DMS 273 treated with DMSO at 0.1 percent for 48 hours (cell line): ENCODE measurements around the gene RGPD8.
"Not testable (repeated sequence)": the region's sequence is repeated elsewhere in the genome, so short reads cannot be mapped to it uniquely, and the experiment has no call there.

ENCODE experiments used
- DNase-seq: peaks from one replicate; lab custom pipeline; 2025; lab: John Stamatoyannopoulos, UW

Gene RGPD8

GRCh38 chr2:112434890-112435715 lies 1.7 kb upstream of the RGPD8 start:
- not testable (repeated sequence) for DNase-seq

GRCh38 chr2:112433932-112434730 lies 686 bp upstream of the RGPD8 start:
- no peak for DNase-seq

DNA sequence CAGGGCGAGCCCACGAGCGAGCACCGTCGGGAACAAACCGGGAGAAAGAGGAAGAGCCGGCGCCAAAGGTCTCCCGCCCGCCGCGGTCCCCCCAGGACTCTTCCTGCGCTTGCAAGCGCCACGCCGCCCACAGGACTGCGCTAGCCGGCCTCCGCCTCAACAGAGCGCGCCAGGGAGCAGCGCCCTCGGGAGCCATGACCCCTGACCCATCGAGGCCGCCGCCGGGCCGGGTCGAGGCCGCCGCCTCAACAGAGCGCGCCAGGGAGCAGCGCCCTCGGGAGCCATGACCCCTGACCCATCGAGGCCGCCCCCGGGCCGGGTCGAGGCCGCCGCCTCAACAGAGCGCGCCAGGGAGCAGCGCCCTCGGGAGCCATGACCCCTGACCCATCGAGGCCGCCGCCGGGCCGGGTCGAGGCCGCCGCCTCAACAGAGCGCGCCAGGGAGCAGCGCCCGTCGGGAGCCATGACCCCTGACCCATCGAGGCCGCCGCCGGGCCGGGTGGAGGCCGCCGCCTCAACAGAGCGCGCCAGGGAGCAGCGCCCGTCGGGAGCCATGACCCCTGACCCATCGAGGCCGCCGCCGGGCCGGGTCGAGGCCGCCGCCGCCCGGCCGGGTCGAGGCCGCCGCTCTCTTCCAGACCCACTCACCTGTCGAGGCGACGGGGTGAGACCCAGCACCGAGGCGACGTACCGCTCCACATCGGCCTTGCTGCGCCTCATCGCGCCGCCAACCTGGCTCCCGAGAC lies 538 bp downstream of the RGPD8 start:
- not testable (repeated sequence) for DNase-seq

GRCh38 chr2:112432390-112432734 lies 1.1 kb downstream of the RGPD8 start:
- not testable (repeated sequence) for DNase-seq

- DNase-seq, result not testable (repeated sequence)
Measured at GRCh38 chr2:112431587-112432295, 1.7 kb downstream of the RGPD8 start.

DNA sequence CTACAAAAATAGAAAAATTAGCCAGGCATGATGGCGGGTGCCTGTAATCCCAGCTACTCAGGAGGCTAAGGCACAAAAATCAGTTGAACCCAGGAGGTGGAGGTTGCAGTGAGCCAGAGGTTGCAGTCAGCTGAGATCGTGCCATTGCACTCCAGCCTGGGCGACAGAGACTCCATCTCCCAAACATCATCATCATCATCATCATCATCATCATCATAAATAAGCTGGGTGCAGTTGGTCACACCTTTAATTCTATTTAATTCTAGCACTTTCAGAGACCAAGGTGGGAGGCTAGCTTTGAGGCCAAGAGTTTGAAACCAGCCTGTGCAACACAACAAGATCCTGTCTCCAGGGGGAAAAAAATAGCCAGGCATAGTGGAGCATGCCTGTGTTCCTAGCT lies 8.9 kb downstream of the RGPD8 start:
- DNase-seq, result not testable (repeated sequence)

- not testable (repeated sequence) for DNase-seq
Measured at GRCh38 chr2:112416860-112417259, 16.6 kb downstream of the RGPD8 start.

DNA sequence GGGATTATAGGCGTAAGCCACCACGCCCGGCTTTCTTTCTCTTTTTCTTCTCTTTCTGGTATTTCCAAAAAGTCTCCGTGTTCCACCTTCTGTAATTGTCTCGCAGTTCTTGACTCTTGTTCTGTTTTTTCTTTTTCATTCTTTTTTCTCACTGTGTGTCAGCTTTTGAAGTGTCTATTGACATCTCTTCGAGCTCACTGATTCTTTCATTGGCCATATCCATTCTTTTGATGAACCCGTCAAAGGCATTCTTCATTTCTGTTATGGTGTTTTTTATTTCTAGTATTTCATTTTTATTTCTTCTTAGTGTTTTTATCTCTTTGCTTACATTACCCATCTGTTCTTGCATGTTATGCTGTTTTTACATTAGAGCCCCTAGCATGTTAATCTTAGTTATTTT lies 73.4 kb downstream of the RGPD8 start:
- DNase-seq, result not testable (repeated sequence)

DNA sequence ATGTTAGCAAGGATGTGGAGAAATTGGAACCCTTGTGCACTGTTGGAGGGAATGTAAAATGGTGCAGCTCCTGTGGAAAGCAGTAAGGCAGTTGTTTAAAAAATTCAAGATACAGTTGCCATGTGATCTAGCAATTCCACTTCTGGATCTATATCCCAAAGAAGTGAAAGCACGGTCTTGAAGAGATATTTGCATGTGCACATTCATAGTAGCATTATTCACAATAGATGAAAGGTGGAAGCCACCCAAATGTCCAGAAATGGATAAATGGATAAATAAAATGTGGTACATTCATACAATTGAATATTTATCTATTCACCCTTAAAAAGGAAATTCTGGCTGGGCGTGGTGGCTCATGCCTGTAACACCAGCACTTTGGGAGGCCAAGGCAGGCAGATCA lies 79.1 kb downstream of the RGPD8 start:
- DNase-seq, result not testable (repeated sequence)

DNA sequence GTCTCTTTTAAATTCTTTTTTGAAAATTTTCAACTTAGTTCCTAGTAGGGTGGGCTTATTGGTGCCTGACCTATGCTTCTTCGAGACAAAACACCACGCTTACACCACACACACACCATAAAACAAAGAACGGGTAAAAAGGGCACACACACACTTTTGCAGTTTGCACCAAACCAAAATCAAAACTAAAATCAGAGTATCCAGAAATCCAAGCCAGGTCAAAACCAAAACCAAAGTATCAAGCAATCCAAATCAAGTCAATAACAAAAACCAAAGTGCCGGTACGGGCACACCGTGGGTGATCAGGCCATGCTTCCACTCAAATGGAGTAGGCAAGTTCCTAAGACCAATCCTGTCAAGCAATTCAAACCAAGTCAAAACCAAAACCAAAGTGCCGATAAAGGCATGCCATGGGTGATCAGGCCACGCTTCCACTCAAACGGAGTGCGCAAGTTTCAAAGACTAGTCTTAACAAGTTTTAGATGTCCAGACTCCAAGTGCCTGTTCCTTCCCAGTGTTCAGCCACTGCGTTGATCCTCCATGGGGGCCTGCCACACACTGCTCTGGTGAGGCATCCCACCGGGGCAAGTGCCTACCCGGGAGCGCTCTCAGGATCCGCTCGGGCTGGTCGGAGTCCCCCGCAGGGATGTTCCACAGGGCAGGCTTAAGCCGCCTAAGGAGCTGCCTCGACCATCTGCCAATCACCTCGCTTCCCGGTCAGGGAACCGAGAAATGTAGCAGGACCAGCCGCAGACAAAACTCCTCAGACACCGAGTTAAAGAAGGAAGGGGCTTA lies 80.4 kb downstream of the RGPD8 start:
- DNase-seq, result not testable (repeated sequence)

- not testable (repeated sequence) for DNase-seq
Measured at GRCh38 chr2:112352292-112352691, 81.2 kb downstream of the RGPD8 start.

DNA sequence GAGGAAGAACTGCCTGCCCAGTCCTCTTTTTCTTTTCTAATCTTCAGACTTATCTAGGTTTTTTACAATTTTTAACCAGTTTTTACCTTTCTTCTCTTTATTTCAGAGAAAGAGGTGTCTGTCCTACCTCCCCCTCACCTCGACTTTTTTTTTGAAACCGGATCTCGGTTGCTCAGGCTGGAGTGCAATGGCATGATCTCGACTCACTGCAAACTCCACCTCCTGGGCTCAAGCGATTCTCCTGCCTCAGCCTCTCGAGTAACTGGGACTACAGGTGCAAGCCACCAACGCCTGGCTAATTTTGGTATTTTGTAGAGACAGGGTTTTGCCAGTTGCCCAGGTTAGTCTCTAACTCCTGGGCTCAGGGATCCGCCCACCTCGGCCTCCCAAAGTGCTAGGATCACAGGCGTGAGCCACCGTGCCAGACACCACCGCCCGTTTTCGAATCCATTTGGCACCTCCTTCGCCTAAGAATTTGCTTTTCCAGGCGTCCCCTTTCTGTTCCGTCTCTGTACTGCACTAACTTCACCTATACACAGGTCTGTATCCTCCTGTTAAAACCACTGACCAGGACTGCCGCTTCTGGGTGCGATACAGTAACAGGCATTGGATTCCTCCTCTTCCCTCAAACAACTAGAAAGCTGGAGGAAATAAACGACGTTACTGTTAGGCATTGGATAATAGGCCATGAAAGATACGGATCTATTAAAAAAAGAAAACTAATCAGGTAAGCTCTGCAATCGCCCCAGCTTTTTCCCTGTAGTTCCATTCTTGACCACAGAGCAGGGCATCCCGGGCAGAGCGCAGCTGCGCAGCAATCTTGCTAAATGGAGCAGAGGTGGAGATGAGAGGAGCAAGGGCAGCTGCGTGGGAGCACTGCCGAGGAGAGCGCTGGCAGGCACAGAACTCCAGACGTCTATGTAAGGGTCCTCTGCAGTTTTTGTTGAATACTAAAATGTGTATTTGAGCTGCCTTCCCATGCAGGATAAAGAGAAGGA lies 88.1 kb downstream of the RGPD8 start:
- no peak for DNase-seq

DNA sequence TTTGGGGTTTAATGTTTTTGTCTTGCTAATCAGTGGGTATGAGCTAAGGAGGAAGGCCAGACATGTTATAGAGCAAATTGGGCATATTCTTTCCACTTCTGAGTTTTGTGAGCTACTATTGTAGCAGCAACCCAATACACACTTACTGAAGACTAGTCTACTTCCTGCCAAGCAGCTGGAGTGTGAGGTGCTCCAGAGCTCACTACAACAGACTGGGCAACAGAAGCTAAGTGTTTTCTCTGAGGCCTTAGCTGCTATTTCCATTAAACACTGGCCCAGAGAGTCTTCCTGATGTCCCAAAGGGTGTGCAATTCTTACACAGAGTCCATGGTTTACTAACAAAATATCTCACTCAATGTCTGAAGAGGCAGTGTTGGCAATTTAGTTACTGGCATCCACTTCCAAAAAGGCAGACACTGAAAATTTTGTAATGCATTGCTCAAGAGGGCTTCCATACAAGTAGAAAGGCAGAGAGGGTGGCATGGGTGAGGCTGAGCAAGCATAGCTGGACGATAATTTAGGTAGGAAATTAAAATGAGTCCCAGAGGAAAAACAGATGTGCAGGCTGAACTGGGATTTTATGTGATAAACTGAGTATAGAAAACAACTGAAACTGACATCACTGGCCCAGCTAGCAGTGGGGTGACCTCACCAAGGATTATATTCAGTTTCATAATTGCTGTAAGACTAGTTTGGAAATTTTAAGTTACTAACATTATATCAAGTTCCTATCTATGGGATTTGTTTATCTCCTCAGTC lies 89.4 kb downstream of the RGPD8 start:
- no peak for DNase-seq

GRCh38 chr2:112342067-112342550 lies 91.3 kb downstream of the RGPD8 start:
- no peak for DNase-seq

DNA sequence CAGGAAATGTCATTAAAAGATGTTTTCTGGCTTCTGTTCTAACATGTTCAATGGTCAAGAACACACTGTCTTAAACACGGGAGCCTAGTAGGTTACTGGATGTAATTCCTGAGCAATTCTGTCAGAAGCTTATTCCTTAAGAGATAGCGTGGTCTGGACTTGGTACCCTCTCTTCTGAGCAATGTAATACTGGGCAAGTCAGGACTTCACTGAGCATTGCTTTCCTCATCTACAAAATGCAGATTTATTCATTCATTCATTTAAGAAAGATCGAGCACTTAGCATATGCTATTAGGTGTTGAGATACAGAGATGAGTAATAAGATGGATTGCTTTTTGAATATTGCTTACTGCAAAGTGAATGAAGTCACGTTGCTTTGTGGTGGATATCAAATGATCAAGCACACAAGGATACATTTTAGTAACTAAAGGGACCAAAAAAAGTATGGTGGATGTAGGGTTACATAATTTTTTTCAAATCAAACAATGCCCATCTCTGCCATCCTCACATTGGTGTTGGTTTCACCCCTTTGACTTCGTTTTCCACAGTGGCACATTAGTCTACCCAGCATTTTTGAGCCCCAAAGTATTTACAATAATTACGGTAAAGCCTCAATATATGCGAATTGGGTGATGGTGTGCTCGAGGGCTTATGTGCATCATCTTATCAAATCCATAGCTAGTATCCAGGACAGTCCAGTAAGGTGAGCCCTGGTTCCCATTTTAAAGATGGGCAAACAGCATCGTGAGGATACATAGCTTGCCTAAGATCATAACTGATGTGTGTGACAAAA lies 92.8 kb downstream of the RGPD8 start:
- DNase-seq, result no peak

GRCh38 chr2:112339986-112340385 lies 93.5 kb downstream of the RGPD8 start:
- DNase-seq, result no peak

DNA sequence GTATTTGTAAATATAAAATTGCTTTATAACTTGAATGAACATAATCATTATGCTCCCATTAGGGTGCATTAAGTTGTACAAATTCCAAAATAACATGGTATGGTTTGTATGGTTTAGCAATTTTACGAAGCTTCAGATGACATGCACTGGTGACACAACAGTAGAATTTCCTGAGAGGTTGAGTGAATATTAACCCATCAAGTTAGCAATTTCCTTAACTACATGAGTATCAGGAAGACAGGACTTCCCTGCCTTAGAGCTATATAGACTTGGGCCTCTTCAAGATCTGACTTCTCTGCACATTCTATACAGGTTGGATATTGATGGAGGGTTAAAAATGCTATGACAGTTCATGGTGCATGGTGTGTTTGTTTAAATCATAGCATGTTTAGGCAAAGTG lies 97.8 kb downstream of the RGPD8 start:
- no peak for DNase-seq

DNA sequence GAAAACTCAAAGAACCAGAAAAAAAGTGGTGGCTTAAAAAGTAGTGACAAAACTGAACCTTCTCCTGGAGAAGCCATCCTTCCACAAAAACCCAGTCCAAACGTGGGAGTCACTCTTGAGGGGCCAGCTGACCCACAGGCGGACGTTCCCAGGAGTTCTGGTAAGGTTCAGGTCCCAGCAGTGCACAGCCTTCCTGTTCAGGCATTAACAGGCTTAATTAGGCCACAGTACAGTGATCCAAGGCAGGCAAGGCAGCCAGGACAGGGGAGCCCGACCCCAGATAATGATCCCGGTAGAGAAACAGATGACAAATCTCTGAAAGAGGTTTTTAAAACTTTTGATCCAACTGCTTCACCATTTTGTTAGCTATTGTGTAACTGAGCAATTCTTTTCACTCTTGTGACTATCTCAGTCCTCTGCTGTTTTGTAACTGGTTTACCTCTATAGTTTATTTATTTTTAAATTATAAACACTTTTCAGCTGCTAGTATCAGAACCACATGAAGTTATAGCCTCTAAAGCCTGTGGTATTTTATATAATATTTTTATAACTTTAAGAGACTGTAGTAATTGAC lies 101.2 kb downstream of the RGPD8 start:
- no peak for DNase-seq
